Measurements from ENCODE around the gene ARHGAP26. TPM values are rescaled to one million over a fixed set of nuclear protein-coding genes. Genes with fewer than 3 reads are reported as not detected.

Gene ARHGAP26
- total RNA-seq, 6 experiments from 2014 or later = 6.7 to 14.5 (median 8.3) TPM

DNA sequence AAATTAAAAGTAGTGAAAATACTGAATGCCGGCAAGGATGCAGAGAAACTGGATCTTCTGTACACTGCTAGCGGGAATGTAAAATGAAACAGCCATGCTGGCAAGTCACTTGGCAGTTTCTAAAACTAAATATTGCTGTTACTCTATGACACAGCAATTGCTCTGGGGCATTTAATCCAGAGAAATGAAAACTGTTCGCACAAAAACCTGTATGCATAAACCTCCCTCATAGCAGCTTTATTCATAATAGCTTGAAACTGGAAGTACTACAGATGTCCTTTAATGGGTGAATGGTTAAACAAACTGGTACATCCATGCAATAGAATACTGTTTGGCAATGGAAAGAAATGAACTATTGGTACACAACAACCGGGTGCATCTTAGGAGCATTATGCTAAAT lies 167.2 kb downstream of the ARHGAP26 start:
- H3K4me1 ChIP-seq = peaks cover 0 to 4% (median 0%) of the 10 kb centered on the region in 4 donors
- TF ChIP-seq POLR2A (IDR thresholded peaks at IDR 0.05) = no peak
- H3K36me3 ChIP-seq = no peaks in the 10 kb centered on the region
- intact Hi-C loops (cut with DNase I) = no loop called here
- H3K27me3 ChIP-seq = no peaks in the 10 kb centered on the region
- no peak overlapping the region for H3K27ac ChIP-seq
- DNase-seq (no peak), ATAC-seq (no peak)
- no peak overlapping the region for H3K4me3 ChIP-seq
- 88% methylated on average over 4 of the region's 4 CpGs for WGBS (ENCODE audit: insufficient coverage, low coverage, low lambda C conversion rate, missing lambda C conversion rate)
- no peaks in the 10 kb centered on the region for H3K9me3 ChIP-seq

DNA sequence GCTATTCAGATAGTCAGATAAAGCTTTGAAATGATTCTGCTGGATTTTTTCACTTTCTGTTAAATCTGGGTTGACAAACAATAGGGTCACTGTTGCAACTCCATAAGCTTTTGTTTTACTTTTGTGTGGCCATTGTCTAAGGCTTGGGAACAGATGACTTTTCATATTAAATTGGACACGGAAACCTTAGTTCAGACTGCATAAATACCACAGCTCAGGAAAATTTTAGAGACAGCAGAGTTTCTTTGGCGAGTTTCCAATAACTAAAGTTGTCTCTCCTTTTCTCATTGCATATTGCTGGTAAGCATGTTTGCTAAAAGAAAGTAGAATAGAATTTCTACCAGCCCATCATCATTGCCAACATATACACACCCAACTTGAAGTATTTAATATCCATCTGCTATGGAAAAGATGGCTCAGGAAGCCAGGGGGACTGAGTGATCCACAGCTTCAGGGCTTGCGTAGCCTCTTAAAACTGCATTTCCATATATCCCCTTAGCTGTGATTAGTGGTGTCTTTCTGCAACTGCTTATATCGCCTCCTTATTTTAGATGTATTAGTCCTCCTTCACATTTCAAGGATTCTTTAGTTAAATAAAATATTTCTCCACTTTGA lies 168.2 kb downstream of the ARHGAP26 start:
- H3K27me3 ChIP-seq = no peaks in the 10 kb centered on the region
- no peak for ATAC-seq
- H3K4me1 ChIP-seq = peaks cover 0 to 6% (median 0%) of the 10 kb centered on the region in 4 donors
- no peak overlapping the region for H3K27ac ChIP-seq
- no peak for DNase-seq
- intact Hi-C loops (cut with DNase I) = no loop called here
- H3K9me3 ChIP-seq = no peaks in the 10 kb centered on the region
- H3K4me3 ChIP-seq = no peak overlapping the region
- H3K36me3 ChIP-seq = no peaks in the 10 kb centered on the region
- WGBS (ENCODE audit: insufficient coverage, low coverage, low lambda C conversion rate, missing lambda C conversion rate) = 84% methylated on average over 4 of the region's 4 CpGs
- TF ChIP-seq POLR2A (IDR thresholded peaks at IDR 0.05) = no peak
- TF ChIP-seq, protein P1, sequence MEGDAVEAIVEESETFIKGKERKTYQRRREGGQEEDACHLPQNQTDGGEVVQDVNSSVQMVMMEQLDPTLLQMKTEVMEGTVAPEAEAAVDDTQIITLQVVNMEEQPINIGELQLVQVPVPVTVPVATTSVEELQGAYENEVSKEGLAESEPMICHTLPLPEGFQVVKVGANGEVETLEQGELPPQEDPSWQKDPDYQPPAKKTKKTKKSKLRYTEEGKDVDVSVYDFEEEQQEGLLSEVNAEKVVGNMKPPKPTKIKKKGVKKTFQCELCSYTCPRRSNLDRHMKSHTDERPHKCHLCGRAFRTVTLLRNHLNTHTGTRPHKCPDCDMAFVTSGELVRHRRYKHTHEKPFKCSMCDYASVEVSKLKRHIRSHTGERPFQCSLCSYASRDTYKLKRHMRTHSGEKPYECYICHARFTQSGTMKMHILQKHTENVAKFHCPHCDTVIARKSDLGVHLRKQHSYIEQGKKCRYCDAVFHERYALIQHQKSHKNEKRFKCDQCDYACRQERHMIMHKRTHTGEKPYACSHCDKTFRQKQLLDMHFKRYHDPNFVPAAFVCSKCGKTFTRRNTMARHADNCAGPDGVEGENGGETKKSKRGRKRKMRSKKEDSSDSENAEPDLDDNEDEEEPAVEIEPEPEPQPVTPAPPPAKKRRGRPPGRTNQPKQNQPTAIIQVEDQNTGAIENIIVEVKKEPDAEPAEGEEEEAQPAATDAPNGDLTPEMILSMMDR (IDR thresholded peaks at IDR 0.05) = no peak

DNA sequence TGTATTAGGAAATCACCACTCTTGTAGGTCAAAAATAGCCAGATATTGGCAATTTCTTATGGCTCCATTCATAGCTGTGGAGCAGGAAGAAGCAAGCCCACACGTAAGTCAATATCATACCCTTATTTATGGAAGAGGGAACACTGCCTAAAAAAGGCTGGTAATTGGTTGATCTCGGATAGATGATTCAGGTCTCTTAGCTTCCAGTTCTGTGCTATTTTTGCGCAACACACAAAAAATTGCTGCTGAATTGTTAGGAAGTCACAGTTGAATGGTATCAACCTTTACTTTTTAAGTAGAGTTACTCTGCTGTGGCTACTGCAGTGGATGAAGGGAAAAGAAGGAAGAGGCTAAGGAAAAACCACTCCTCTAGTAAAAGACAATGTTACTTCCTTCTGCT lies 168.8 kb downstream of the ARHGAP26 start:
- ATAC-seq = no peak
- no peaks in the 10 kb centered on the region for H3K9me3 ChIP-seq
- WGBS (ENCODE audit: insufficient coverage, low coverage, low lambda C conversion rate, missing lambda C conversion rate) = 74% methylated on average over 3 of the region's 3 CpGs
- DNase-seq = no peak
- intact Hi-C loops (cut with DNase I) = no loop called here
- TF ChIP-seq, protein P1 (IDR thresholded peaks at IDR 0.05) = no peak
- TF ChIP-seq POLR2A (IDR thresholded peaks at IDR 0.05) = no peak
- H3K27me3 ChIP-seq = no peaks in the 10 kb centered on the region
- no peak overlapping the region for H3K4me3 ChIP-seq
- H3K36me3 ChIP-seq = no peaks in the 10 kb centered on the region
- no peak overlapping the region for H3K27ac ChIP-seq
- peaks cover 0 to 6% (median 0%) of the 10 kb centered on the region in 4 donors for H3K4me1 ChIP-seq

GRCh38 chr5:142939884-142940283 lies 169.7 kb downstream of the ARHGAP26 start:
- no peaks in the 10 kb centered on the region for H3K27me3 ChIP-seq
- H3K9me3 ChIP-seq = no peaks in the 10 kb centered on the region
- whole genome bisulfite sequencing (ENCODE audit: insufficient coverage, low coverage, low lambda C conversion rate, missing lambda C conversion rate) = 67% methylated on average over 4 of the region's 4 CpGs
- peaks cover 0 to 6% (median 0%) of the 10 kb centered on the region in 4 donors for H3K4me1 ChIP-seq
- peak; percentile 59 to 80 (median 72) for ATAC-seq
- DNase-seq = no peak
- no peak for TF ChIP-seq POLR2A (IDR thresholded peaks at IDR 0.05)
- TF ChIP-seq, protein P1 (IDR thresholded peaks at IDR 0.05) = no peak
- no peak overlapping the region for H3K27ac ChIP-seq
- H3K36me3 ChIP-seq = no peaks in the 10 kb centered on the region
- intact Hi-C loops (cut with DNase I) = no loop called here
- H3K4me3 ChIP-seq = no peak overlapping the region

- DNase-seq = no peak
- Histone ChIP-seq H3K4me1 (peaks cover 0 to 6% (median 0%) of the 10 kb centered on the region in 4 donors), H3K27me3 (no peaks in the 10 kb centered on the region), H3K36me3 (no peaks in the 10 kb centered on the region), H3K4me3 (no peak overlapping the region), H3K27ac (no peak overlapping the region), H3K9me3 (no peaks in the 10 kb centered on the region)
- no peak for TF ChIP-seq POLR2A (IDR thresholded peaks at IDR 0.05)
- TF ChIP-seq, protein P1 (IDR thresholded peaks at IDR 0.05) = no peak
- 66% methylated on average over 2 of the region's 2 CpGs for WGBS (ENCODE audit: insufficient coverage, low coverage, low lambda C conversion rate, missing lambda C conversion rate)
- intact Hi-C loops (cut with DNase I) = no loop called here
- ATAC-seq = no peak
Measured at GRCh38 chr5:142941245-142941644, 171.1 kb downstream of the ARHGAP26 start.
